ENCODE results near the gene CHPF. TPM values are rescaled to one million over a fixed set of nuclear protein-coding genes. Genes with fewer than 3 reads are reported as not detected.

Gene CHPF
- total and polyA plus RNA-seq, 10 of the 15 experiments (the other 5 are each of a cell fraction or from before 2014, with no cell fraction given), result 0.09 to 17.4 (median 8.3) TPM; not detected in 1

DNA sequence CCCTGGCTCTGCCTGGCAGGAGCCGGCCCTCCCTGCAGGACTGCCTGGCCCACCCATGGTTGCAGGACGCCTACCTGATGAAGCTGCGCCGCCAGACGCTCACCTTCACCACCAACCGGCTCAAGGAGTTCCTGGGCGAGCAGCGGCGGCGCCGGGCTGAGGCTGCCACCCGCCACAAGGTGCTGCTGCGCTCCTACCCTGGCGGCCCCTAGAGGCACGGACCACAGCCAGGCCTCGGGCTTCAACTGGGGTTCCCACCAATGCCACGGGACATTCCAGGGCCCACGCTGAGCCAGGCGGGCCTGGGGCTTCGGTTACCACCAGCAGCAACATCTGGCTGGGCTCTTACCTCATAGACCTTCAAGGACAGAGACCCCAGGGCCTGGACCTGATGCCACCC lies 51.0 kb downstream of the CHPF start:
- no peak for ATAC-seq
- ChIA-PET RAD21 (ENCODE audit: unreplicated experiment) (no interaction called here), POLR2A (no interaction called here), CTCF (interaction anchor here (1.9 to 11.4 kb wide), 2 partner anchors 36 to 90 kb away, joined by 9 to 224 read pairs; no protein-coding TSS in a partner anchor), SMC1A (ENCODE audit: uncharacterized antibody, unreplicated experiment) (interaction anchor here (0.9 to 1.2 kb wide), 2 partner anchors 35 to 37 kb away, joined by 3 to 4 read pairs; no protein-coding TSS in a partner anchor)
- H4K20me1 ChIP-seq (ENCODE audit: control insufficient read depth, insufficient read depth), result no peaks in the 10 kb centered on the region
- no peaks in the 10 kb centered on the region for H3K36me3 ChIP-seq (ENCODE audit: control insufficient read depth in 2 of 2, insufficient read depth in 2 of 2, low read length in 1 of 2)
- in situ Hi-C loops (cut with MboI) (no loop called here), intact Hi-C loops (cut with micrococcal nuclease; ENCODE audit: unreplicated experiment) (no loop called here)
- DNase-seq (ENCODE audit: low read depth, low spot score), result no peak
- H3K4me3 ChIP-seq, result no peak overlapping the region
- no peak overlapping the region for H3K9ac ChIP-seq (ENCODE audit: control insufficient read depth, insufficient read depth, low read length)
- H2AFZ ChIP-seq (ENCODE audit: control insufficient read depth, low read depth, low read length), result no peak overlapping the region
- H3K27ac ChIP-seq (ENCODE audit: control insufficient read depth, insufficient read depth), result no peak overlapping the region
- H3K9me3 ChIP-seq (replicated peaks; ENCODE audit: control insufficient read depth, insufficient read depth, low read length), result no peaks in the 10 kb centered on the region; the same call in 2 of the 3 replicates
- no peaks in the 10 kb centered on the region for H3K79me2 ChIP-seq (ENCODE audit: control insufficient read depth, insufficient read depth, low read length)
- no peak for TF ChIP-seq ZNF274 (IDR thresholded peaks at IDR 0.05; ENCODE audit: insufficient read depth, insufficient read length)
- TF ChIP-seq EGR1 (IDR thresholded peaks at IDR 0.05; ENCODE audit: borderline replicate concordance in 1 of 2, low read depth in 2 of 2, low read length in 2 of 2), result no peak
- no peak for FAIRE-seq
- peaks cover 15% of the 10 kb centered on the region in 2 experiments for H3K27me3 ChIP-seq (replicated peaks in 1 of 2; ENCODE audit: control insufficient read depth in 2 of 2, insufficient read depth in 2 of 2, low read length in 1 of 2)
- no peak overlapping the region for H3K4me2 ChIP-seq (ENCODE audit: control insufficient read depth, insufficient read depth)
- no TSS peak for BruUV-seq (replicated peaks)
- WGBS (ENCODE audit: insufficient coverage, insufficient replicate concordance, low lambda C conversion rate, missing lambda C conversion rate), result 34% methylated on average over 19 of the region's 20 CpGs
- H3K4me1 ChIP-seq (ENCODE audit: control insufficient read depth, insufficient read depth, low read length), result peaks cover 3% of the 10 kb centered on the region; the same call in 1 of the 2 replicates

DNA sequence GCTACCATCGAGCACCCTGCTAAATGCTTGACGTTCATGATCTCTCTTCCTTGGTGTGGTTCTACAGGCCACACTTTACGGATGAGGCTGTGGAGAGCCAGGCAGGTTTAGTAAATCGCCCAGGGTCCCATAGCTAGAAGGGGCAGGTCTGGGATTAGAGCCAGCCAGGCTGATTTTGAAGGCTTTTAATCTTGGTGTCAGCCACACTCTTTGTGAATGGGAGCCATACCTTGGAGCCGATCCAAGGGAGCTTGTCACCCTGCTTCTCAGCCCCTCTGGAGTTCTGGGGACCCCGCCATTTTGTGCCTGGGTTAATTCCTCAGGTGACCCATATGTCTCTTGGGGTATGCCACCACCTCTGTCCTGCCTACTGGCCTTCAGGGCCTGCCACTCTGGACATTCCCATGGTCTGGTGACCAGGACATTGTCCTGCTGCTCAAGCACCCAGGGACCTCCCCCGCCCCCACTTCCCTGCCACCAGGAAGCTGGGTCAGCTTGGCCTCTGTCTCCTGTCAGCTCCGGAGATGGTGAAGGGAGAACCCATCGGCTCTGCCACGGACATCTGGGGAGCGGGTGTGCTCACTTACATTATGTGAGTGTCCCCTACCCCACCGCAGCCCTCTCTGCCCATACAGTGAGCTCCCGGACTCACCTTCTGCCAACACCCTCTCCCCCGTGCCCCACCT lies 52.2 kb downstream of the CHPF start:
- H2AFZ ChIP-seq (ENCODE audit: control insufficient read depth, low read depth, low read length), result no peak overlapping the region
- TF ChIP-seq MTA3 (IDR thresholded peaks at IDR 0.05; ENCODE audit: borderline replicate concordance, low read length) (no peak), RBBP5 (conservative IDR thresholded peaks at IDR 0.05) (no peak), JUND (IDR thresholded peaks at IDR 0.05; ENCODE audit: low read depth, low read length) (no peak), SRF (IDR thresholded peaks at IDR 0.05; ENCODE audit: low read depth in 2 of 2, low read length in 2 of 2) (no peak), RELA (IDR thresholded peaks at IDR 0.05; ENCODE audit: borderline replicate concordance, partially characterized antibody) (no peak), POLR2AphosphoS2 (IDR thresholded peaks at IDR 0.05; ENCODE audit: low read depth, low read length) (no peak), MYC (IDR thresholded peaks at IDR 0.05; ENCODE audit: insufficient read depth, insufficient read length, insufficient replicate concordance, low read length, severe bottlenecking) (no peak), SPI1 (IDR thresholded peaks at IDR 0.05; ENCODE audit: borderline replicate concordance, insufficient read depth, low read depth, low read length) (no peak), FOS (IDR thresholded peaks at IDR 0.05; ENCODE audit: borderline replicate concordance, extremely low read depth, insufficient read length) (no peak), POU2F2 (IDR thresholded peaks at IDR 0.05; ENCODE audit: borderline replicate concordance, low read depth, low read length) (no peak), SUZ12 (IDR thresholded peaks at IDR 0.05; ENCODE audit: unreplicated experiment) (no peak), NR2C1 (IDR thresholded peaks at IDR 0.05) (no peak), ATF7 (IDR thresholded peaks at IDR 0.05; ENCODE audit: low read depth) (no peak)
- intact Hi-C loops (cut with micrococcal nuclease; ENCODE audit: unreplicated experiment) (no loop called here), in situ Hi-C loops (cut with MboI) (no loop called here)
- CTCF ChIA-PET, result interaction anchor here (1.1 to 11.4 kb wide), 3 partner anchors 9 to 89 kb away, joined by 3 to 224 read pairs (median 9); no protein-coding TSS in a partner anchor
- H3K4me2 ChIP-seq (ENCODE audit: control insufficient read depth, insufficient read depth), result no peak overlapping the region
- no peak overlapping the region for H3K27ac ChIP-seq (ENCODE audit: control insufficient read depth, insufficient read depth)
- H4K20me1 ChIP-seq (ENCODE audit: control insufficient read depth, insufficient read depth), result no peaks in the 10 kb centered on the region
- peaks cover 10 to 15% of the 10 kb centered on the region in 2 experiments for H3K27me3 ChIP-seq (replicated peaks in 1 of 2; ENCODE audit: control insufficient read depth in 2 of 2, insufficient read depth in 2 of 2, low read length in 1 of 2)
- H3K79me2 ChIP-seq (ENCODE audit: control insufficient read depth, insufficient read depth, low read length), result no peaks in the 10 kb centered on the region
- WGBS (ENCODE audit: insufficient coverage, insufficient replicate concordance, low lambda C conversion rate, missing lambda C conversion rate), result 16% methylated on average over 14 of the region's 14 CpGs
- FAIRE-seq (no peak), ATAC-seq (no peak), DNase-seq (ENCODE audit: low read depth, low spot score) (no peak)
- no peak overlapping the region for H3K4me3 ChIP-seq
- RAD21 ChIA-PET (ENCODE audit: unreplicated experiment), result interaction anchor here (0.6 to 1.2 kb wide), 2 partner anchors 28 to 38 kb away, joined by 4 to 5 read pairs; no protein-coding TSS in a partner anchor
- no peaks in the 10 kb centered on the region for H3K9me3 ChIP-seq (replicated peaks; ENCODE audit: control insufficient read depth, insufficient read depth, low read length)
- H3K9ac ChIP-seq (ENCODE audit: control insufficient read depth, insufficient read depth, low read length), result no peak overlapping the region
- BruUV-seq (replicated peaks), result no TSS peak
- POLR2A ChIA-PET, result no interaction called here
- SMC1A ChIA-PET (ENCODE audit: uncharacterized antibody, unreplicated experiment), result interaction anchor here (0.9 to 1.2 kb wide), 2 partner anchors 36 to 39 kb away, joined by 3 to 4 read pairs; no protein-coding TSS in a partner anchor
- peaks cover 3% of the 10 kb centered on the region; the same call in 1 of the 2 replicates for H3K4me1 ChIP-seq (ENCODE audit: control insufficient read depth, insufficient read depth, low read length)
- H3K36me3 ChIP-seq (ENCODE audit: control insufficient read depth in 2 of 2, insufficient read depth in 2 of 2, low read length in 1 of 2), result no peaks in the 10 kb centered on the region

Measured in GM12878 (cell line).